Measurements from ENCODE around the gene KRT10. TPM values are rescaled to one million over a fixed set of nuclear protein-coding genes. Genes with fewer than 3 reads are reported as not detected.

KRT10 gene
- total and polyA plus RNA-seq, 9 of the 15 experiments (the other 6 are each of a cell fraction or from before 2014, with no cell fraction given) = 47.0 to 179 (median 76.2) TPM

GRCh38 chr17:40818733-40819527, 3.5 kb downstream of the KRT10 start (continued):
- TF ChIP-seq ZBTB2 (IDR thresholded peaks at IDR 0.05) = peak; percentile 34; the same call in 1 of the 2 replicates
- no peak for TF ChIP-seq TCFL5 (CRISPR knock-in tag; conservative IDR thresholded peaks at IDR 0.05)
- TF ChIP-seq, protein P1, sequence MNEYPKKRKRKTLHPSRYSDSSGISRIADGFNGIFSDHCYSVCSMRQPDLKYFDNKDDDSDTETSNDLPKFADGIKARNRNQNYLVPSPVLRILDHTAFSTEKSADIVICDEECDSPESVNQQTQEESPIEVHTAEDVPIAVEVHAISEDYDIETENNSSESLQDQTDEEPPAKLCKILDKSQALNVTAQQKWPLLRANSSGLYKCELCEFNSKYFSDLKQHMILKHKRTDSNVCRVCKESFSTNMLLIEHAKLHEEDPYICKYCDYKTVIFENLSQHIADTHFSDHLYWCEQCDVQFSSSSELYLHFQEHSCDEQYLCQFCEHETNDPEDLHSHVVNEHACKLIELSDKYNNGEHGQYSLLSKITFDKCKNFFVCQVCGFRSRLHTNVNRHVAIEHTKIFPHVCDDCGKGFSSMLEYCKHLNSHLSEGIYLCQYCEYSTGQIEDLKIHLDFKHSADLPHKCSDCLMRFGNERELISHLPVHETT (CRISPR knock-in tag; conservative IDR thresholded peaks at IDR 0.05 in 1 of 2, IDR thresholded peaks at IDR 0.05 in 1 of 2) = peak in 1 of 2 experiments; percentile 100; a peak in 2 of 4 replicates
- peak; percentile 24; the same call in 1 of the 2 replicates for TF ChIP-seq MYC (IDR thresholded peaks at IDR 0.05; ENCODE audit: low read depth, low read length)
- TF ChIP-seq MYC (CRISPR knock-in tag; IDR thresholded peaks at IDR 0.05; ENCODE audit: borderline replicate concordance, low read depth) = no peak
- TF ChIP-seq KAT8 (IDR thresholded peaks at IDR 0.05; ENCODE audit: low read depth) = no peak
- TF ChIP-seq ZNF217 (CRISPR knock-in tag; IDR thresholded peaks at IDR 0.05) = no peak
- peak; percentile 77 for TF ChIP-seq SIN3B (IDR thresholded peaks at IDR 0.05; ENCODE audit: low read depth)
- no peak for TF ChIP-seq ZNF668 (CRISPR knock-in tag; IDR thresholded peaks at IDR 0.05)
- TF ChIP-seq MEF2A (IDR thresholded peaks at IDR 0.05; ENCODE audit: control insufficient read depth, low read depth, low read length) = no peak
- TF ChIP-seq ADNP (tag; IDR thresholded peaks at IDR 0.05) = no peak
- TF ChIP-seq ZNF830 (CRISPR knock-in tag; IDR thresholded peaks at IDR 0.05) = peak; percentile 40; the same call in 1 of the 2 replicates
- no peak for TF ChIP-seq PYGO2 (tag; IDR thresholded peaks at IDR 0.05)
- 0 out of 2 replicates have a peak, but pooled peaks have one; percentile 40 for TF ChIP-seq CREB3 (tag; conservative IDR thresholded peaks at IDR 0.05; ENCODE audit: low read depth)
